GM12892 (cell line): ENCODE measurements around the gene SSX2IP.
"Not testable (repeated sequence)": the region's sequence is repeated elsewhere in the genome, so short reads cannot be mapped to it uniquely, and the experiment has no call there.

Experiments
- DNase-seq: peaks from one replicate; pipeline ENCODE4 v3.0.0; 2011; ENCODE audit not compliant: insufficient read length
- FAIRE-seq: peaks from 2 replicates; lab custom pipeline; 2011; peaks lifted over from hg19 to GRCh38; lab: Jason Lieb, UNC
- POLR2A ChIP-seq: IDR thresholded peaks from 2 replicates; pipeline ENCODE4 v1.6.1; 2011; ENCODE audit warnings: low read depth, low read length, control low read depth
- POLR2AphosphoS5 ChIP-seq: IDR thresholded peaks from 2 replicates; pipeline ENCODE4 v1.6.1; 2011; ENCODE audit warnings: low read depth, low read length, control low read depth
- TAF1 ChIP-seq: IDR thresholded peaks from 2 replicates; pipeline ENCODE4 v1.6.1; 2011; ENCODE audit warnings: low read depth, mild to moderate bottlenecking, control low read depth, low read length, borderline replicate concordance

The SSX2IP gene

GRCh38 chr1:84665703-84666317 lies 24.5 kb downstream of the SSX2IP start:
- FAIRE-seq, result no peak
- DNase-seq, result no peak
- TF ChIP-seq TAF1, result no peak
- no peak for TF ChIP-seq POLR2AphosphoS5
- TF ChIP-seq POLR2A, result no peak

DNA sequence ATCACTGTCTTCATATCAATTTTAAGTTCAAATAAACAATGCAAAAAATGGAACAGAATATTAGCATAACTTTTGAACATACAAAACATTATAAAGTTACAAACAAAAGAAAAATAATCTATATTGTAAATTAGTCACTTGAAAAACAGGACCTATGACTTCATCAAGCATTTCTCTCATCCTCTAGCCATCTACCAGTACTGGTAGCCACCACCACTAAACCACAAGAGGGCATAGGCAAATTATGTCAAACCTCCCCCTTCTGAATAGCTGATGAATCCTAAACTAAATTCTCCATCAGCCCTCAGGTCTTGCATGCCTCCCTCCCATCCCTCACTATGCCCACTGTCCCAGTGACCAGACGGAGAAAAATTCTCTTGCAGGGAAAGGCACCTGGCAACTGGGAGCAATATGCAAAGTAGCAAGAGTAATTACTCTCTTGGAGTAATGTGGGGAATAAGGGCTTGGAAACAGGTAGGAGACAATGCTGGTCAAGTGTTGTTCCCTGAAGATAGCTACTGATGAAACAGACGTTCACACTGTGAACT lies 37.1 kb downstream of the SSX2IP start:
- FAIRE-seq (no peak), DNase-seq (no peak)
- TF ChIP-seq POLR2AphosphoS5 (no peak), TAF1 (no peak), POLR2A (no peak)

GRCh38 chr1:84644472-84644871 lies 45.8 kb downstream of the SSX2IP start:
- TF ChIP-seq POLR2AphosphoS5, result no peak
- no peak for TF ChIP-seq TAF1
- TF ChIP-seq POLR2A, result no peak
- DNase-seq, result no peak
- FAIRE-seq, result no peak

GRCh38 chr1:84643183-84643582 lies 47.1 kb downstream of the SSX2IP start:
- TF ChIP-seq TAF1 (no peak), POLR2A (no peak), POLR2AphosphoS5 (no peak)
- DNase-seq, result no peak
- FAIRE-seq, result peak; percentile 64

DNA sequence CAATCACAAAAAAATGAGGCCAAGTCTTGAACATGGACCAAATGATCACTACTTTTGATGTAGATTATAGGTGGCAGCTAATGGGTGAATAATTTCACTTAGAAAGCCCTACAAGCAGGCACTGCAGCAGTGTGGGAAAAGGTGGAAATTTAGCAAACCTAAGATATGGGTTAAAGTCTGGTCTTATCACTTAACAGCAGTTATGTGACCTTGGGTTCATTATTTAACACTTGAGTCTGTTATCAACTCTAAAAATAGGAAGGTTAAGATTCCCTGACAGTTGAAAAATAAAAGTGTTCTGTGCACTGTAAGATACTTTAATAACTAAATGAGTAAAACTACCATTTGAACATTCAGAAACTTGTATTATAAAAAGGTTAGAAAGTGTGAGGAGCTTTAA lies 47.5 kb downstream of the SSX2IP start:
- no peak for DNase-seq
- FAIRE-seq, result no peak
- TF ChIP-seq TAF1, result no peak
- TF ChIP-seq POLR2AphosphoS5, result no peak
- TF ChIP-seq POLR2A, result no peak

DNA sequence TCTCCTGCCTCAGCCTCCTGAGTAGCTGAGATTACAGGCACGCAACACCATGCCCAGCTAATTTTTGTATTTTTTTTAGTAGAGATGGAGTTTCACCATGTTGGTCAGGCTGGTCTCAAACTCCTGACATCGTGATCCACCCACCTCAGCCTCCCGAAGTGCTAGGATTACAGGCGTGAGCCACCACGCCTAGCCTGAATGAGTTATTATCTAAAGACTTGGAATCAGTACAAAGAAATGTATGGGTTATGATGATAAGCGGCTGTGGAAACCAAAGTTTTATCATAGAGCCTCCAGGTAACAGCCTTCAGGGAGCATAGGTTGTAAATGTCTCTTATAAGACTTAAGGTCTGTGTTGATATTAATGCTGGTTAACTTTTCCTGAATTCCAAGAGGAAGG lies 50.5 kb downstream of the SSX2IP start:
- not testable (repeated sequence) for DNase-seq, FAIRE-seq

GRCh38 chr1:84635429-84635828 lies 54.8 kb downstream of the SSX2IP start:
- TF ChIP-seq TAF1 (no peak), POLR2AphosphoS5 (no peak), POLR2A (no peak)
- DNase-seq (no peak), FAIRE-seq (no peak)

DNA sequence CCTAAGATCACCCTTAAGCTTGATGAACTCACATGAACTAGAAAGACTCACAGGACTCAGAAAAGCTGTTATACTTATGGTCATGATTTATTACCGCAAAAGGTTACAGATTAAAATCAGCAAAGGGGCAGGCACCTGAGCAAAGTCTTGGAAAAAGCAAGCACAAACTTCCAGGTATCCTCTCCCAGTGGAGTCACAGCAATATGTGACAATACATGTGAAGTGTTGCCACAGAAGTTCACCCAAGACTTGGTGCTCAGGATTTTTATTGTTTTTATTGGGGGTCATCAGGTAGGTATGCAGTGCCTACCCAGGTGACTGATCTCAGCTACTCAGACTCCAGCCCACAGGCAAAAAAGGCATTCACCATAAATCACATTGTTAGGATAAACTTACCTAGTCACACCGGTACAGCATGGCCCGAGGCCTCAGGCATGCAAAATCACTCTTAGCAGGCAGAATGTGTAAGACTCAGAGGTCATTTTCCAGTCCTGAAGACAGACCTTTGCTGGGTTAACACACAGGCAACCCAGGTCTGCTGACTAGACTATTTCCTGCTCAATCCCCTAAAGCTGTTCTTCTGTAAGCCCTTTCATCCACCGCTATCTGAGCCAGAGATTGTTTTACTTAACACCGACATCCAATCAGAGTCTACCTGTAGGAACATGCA lies 55.6 kb downstream of the SSX2IP start:
- FAIRE-seq (no peak), DNase-seq (no peak)
- TF ChIP-seq POLR2AphosphoS5 (no peak), POLR2A (no peak), TAF1 (no peak)

DNA sequence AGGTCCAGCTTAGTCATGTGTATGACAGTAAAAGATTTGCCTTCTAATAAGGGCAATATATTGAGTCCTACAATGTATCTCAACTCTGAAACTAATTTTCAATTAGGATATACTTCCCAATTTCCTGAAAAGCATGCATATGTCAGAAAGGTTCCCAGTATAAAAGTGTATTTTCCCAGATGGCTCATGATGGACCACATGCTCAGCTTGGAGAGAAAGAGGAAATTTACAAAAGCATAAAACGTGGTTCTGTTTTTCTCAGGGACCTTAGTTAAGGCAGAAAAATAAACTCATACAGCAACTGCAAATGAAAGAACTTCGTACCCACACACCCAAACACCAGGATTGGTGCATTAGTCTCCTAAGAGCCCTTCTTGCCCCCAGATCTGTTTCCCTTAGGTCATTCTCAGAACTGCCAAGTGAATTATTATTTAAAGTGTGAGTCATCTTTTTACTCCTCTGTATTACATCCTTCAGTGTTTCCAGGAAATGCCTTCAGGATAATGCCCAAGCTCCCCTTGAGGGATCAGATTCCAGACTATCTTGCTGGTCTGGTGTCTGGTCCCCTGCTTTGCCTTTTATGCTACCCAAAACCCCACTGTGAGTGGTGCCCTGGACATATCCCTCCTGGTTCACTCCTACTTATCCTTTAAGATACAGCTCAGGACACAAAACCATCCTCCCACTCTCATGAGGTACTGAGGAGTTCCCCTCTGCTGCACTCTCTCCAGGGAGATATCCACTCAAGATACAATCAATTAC lies 57.4 kb downstream of the SSX2IP start:
- no peak for DNase-seq
- FAIRE-seq, result no peak
- TF ChIP-seq TAF1 (no peak), POLR2AphosphoS5 (no peak), POLR2A (no peak)

- TF ChIP-seq POLR2AphosphoS5 (no peak), TAF1 (no peak), POLR2A (no peak)
- DNase-seq (no peak), FAIRE-seq (no peak)
Measured at GRCh38 chr1:84632137-84632536, 58.1 kb downstream of the SSX2IP start.

- FAIRE-seq, result no peak
- TF ChIP-seq POLR2AphosphoS5, result no peak
- TF ChIP-seq TAF1, result no peak
- DNase-seq, result no peak
Measured at GRCh38 chr1:84624876-84625275, 65.4 kb downstream of the SSX2IP start.

DNA sequence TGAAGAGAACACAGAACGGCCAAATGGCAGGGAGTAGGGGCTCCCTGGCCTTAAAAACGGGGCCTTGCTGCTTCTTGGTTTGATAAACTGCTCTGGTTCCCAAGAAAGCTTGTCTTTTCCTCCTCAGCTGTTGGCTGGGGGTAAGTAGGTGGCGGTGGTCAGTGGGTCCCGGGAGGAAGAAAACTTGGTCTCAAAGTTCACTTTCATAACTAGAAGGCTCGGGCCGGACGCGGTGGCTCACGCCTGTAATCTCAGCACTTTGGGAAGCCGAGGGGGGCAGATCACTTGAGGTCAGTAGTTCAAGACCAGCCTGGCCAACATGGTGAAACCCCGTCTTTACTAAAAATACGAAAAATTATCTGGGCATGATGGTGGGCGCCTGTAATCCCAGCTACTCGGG lies 68.7 kb downstream of the SSX2IP start:
- TF ChIP-seq TAF1 (no peak), POLR2AphosphoS5 (no peak), POLR2A (no peak)
- FAIRE-seq (no peak), DNase-seq (no peak)
